ENCODE data around the gene OTX2.

OTX2 gene

DNA sequence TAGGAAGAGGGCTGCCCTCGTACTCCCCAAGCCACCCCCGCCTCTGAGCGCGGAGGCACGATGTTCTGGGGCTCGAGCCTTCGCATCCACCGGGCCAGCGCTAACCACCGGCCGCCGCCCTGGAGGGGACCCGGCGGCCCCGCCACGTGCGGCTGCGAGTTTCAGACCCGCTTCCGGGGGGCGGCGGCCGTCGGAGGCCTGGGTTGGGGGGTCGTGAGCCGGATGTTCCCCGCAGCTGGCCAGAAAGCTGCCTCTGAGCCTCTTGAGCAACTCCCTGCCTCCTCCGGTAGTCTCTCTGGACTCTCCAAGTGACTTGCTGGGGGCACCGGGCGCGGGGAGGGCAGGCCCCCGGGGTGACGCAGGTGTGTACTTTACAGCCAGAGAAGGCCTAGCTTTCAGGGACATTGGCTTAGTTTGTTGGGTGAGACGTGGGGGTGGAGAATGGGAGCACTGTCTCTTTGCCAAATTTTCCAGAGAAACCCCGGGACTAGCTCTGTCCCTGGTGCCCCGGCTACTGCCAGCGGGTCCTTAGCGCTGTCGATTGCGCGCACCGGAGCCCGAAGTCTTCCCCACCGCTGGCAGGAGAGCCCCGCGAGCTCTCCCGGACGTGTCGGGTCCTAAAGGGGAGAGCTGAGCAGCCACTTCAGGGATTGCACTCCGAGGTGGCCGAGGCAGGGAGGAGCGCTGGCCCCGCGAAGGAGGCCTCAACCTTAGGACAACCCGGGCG lies 15.6 kb downstream of the OTX2 start:
- no peak for DNase-seq

- no peak for DNase-seq
Observed at GRCh38 chr14:56794088-56794556, 16.2 kb downstream of the OTX2 start.

DNA sequence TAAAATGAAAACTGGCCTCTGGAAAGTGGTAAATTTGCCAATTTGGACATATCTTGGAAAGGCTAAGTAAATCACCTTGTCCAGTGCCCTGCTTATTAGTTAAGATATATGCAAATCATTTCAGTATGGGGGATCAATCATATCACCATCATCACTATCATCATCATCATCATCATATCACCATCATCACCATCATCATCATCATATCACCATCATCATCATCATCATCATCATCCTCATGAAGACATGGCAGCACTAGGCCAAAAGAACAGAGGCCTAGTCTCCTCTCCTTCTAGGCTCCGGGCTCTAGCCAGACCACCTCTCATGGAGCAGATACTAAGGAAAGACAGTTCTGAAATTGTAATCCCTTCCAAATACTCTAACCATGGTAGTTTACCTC lies 20.3 kb downstream of the OTX2 start:
- DNase-seq, result no peak

GRCh38 chr14:56787530-56787929 lies 22.7 kb downstream of the OTX2 start:
- DNase-seq, result no peak

GRCh38 chr14:56782711-56783110 lies 27.6 kb downstream of the OTX2 start:
- no peak for DNase-seq

- DNase-seq, result no peak
Observed at GRCh38 chr14:56774503-56774902, 35.8 kb downstream of the OTX2 start.

- DNase-seq, result no peak
Observed at GRCh38 chr14:56770512-56770911, 39.8 kb downstream of the OTX2 start.

DNA sequence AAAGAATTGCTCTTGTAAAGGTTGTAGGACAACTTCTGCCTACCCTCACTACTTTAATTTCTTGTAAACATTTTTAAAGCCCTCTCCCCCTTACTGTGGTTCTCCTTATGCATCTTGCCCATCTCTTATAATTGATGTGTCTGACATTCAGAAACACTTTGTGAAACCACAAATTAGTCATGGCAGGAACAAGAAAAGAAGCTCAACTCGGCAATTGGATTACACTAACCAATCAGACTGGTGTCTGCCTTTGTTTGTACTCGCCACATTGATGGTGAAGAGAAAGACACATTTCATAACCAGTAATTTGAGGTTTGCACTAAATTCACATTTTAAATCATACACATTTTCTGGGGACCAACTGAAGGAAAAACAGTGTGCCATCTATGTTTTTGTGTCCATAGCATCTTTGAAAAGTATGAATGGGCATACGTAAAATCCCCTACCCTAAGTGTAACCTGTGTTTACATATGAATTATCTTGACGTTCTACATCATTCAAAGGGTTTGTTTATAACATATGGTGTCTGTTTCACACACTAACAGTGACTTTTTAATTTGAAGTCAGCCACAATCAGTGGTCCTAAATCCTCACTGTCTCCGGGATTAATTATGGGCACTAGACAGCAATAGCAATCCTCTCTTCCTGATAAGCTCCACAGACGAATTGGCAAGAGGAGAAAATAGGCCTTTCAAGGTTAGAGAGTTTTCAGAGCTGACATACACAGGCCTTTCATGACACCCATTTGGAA lies 49.9 kb downstream of the OTX2 start:
- no peak for DNase-seq

DNA sequence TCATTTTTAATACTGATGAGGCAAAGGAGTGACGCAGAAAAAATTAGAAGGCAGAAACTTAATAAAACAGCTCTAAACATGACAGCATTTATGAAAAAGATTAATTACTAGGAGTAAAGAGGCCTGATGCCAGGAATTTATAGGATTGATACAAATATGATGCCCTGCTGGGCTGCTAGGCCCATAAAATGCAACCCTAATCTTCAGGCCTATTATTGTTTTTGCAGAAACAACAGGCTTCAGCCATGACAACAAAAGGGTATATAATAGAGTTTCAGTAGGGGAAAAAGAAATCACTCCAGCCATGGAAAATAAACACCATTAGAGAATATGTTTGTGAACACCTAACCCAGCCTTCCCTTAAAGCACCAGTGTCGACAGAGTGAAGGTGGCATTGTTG lies 50.6 kb downstream of the OTX2 start:
- no peak for DNase-seq

DNA sequence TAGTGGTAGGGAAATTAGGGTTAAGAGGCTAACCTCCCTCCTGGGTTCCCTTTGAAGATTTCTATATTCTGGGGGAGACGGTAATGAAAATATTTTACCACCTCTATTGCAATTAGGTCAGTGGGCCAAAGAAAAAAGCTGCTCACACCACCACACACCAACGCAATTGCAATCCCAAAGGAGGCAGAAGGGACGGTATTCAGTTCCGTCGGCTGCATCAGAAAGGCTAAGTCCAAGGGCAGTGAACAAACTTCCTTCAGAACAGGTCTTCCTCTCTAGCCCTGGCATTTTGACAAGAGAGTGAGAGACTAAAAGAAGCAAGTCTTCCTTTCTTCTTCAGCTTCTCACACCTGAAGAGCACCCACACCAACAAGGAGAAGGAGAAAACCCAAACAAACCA lies 51.2 kb downstream of the OTX2 start:
- no peak for DNase-seq

DNA sequence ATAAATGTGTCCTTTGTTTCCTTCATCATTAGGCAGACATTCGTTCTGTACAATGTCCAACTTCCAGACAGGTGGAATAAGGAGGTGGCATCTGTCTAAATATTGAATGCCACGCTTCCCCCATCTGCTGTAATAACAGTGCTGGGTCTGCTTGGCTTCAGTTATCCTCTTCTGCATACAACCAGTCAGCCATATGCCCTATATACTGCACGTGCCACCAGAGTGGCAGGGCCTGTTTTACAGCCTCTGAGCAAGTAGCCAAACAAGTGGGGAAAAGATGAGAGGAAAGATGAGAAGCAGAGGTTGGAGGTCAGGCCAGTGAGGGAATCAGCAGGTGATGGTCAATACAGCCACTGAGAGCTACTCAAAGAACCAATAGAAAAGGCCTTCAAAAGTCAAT lies 55.4 kb downstream of the OTX2 start:
- DNase-seq, result no peak

GRCh38 chr14:56753396-56753795 lies 56.9 kb downstream of the OTX2 start:
- DNase-seq, result no peak

DNA sequence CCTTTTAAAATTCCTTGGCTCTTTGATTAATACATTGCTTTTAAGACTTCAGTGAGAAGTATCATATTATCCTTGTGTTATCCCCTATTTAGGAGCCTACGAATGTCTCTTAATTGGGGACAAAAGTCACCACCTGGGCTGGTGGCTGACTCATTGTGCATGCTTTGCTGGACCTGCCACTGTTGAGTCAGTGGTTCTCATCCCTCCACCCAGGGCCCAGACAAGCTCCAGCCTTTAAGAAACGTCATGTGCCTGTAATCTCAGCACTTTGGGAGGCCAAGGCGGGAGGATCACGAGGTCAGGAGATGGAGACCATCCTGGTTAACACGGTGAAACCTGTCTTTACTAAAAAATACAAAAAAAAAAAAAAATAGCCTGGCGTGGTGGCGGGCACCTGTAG lies 57.9 kb downstream of the OTX2 start:
- DNase-seq, result no peak

DNA sequence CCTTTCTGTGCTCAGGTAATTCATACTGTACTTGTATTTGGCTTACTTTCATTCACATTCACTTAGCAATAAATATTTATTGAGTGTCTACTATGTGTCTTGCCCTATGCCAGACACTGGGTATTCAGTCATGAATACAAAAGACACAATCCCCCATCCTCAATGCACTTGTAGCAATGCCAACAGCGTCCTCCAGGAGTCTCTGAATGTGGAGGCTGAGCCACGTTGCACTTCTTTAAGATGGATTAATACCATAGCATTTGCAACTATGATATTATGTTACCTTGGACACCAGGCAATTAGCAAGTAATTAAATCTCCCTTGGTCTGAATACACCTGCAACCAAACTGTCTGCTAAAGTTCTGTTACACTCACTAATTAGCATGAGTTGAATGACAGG lies 58.8 kb downstream of the OTX2 start:
- no peak for DNase-seq
